HG03521 (cell line): ENCODE data around the gene GLIPR1L1.
A peak's percentile ranks its signal among the peaks of the same experiment; 100 is the strongest.
"Not testable (repeated sequence)": the region's sequence is repeated elsewhere in the genome, so short reads cannot be mapped to it uniquely, and the experiment has no call there.

ENCODE experiments used
- ATAC-seq: cut with Tn5 transposase; IDR thresholded peaks from one replicate; pipeline ENCODE4 v1.9.1; 2021; ENCODE audit warnings: mild to moderate bottlenecking, moderate library complexity; ENCODE audit not compliant: unreplicated experiment

The GLIPR1L1 gene, protein sequence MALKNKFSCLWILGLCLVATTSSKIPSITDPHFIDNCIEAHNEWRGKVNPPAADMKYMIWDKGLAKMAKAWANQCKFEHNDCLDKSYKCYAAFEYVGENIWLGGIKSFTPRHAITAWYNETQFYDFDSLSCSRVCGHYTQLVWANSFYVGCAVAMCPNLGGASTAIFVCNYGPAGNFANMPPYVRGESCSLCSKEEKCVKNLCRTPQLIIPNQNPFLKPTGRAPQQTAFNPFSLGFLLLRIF

GRCh38 chr12:75334384-75335030 is at the start of gene GLIPR1L1:
GLIPR1L1 (plus strand) TSS chr12:75334670; CDS start chr12:75334729, 59 bp downstream.
- ATAC-seq: peak; percentile 54

DNA sequence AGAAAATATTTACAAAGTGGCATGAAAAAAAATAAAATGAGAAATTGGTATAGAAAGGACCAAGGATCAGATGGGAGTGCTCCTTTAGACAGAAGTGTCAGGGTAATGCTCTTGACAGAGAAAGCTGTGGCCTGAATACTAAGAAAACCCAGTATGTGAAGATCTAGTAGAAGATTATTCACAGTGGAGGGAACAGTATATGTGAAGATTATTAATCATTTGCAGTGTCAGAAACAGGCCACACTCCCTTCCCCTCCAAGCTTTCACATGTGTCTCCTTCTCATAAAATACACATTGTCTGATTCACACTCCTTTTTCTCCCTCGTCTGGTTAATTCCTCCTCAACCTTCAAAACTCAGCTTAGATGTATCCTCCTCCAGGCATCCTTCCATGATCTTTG is 45.6 kb upstream of the GLIPR1L1 start:
- no peak for ATAC-seq

DNA sequence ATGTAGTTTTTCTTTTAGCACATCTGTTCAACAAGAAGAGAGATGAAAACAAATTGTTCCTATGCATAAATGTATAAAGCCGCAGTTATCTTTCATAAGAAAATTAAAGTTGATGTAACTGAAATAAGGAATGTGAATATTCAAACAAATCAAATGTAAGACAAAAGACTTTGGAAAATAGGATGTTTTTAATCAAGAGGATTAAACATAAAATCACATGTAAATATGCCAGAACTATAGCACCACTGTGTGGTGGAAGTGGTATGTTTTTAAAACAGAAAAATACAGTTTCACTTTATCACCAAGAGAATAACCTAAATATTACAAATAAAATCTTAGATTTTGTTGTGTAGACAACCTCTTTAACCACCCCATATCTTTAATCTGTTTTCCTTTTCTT is 44.7 kb upstream of the GLIPR1L1 start:
- ATAC-seq: no peak

- no peak for ATAC-seq
Observed at GRCh38 chr12:75291014-75291413, 43.5 kb upstream of the GLIPR1L1 start.

DNA sequence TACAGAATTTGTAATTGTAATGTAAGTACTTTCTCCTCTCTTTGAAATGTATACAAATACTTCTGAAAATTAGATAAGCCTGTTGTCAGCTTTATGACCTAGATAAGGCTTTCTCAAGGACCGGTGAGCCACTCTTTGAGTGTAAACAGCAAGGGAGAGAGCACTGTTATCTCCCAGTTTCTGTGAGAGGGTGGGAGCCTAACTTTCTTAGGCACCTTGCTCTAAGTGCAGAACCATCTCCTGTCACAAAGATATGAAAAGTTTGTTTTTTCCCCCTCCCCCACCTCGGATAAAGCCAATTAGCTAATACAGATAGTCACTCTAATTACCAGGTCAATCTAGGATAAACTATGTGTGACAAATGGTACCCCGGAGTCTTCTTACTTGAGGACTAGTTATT is 40.1 kb upstream of the GLIPR1L1 start:
- no peak for ATAC-seq

DNA sequence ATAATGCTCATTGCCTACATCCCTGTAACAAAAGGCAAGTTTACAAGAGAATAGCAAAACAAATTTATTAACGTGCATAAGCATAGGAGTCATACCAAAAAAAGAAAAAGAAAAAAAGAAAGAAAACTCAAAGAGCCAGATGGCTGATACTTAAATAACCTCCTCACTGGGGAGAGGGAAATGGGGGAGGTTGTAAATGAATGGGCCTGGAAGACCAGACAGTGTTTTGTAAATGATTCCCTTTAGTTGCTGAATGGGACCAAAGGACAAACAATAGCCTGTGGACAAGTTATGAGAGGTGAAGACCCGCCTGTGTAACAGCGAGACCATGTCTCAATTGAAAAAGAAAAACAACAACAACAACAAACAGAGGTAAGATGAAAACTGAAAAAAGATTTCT is 39.7 kb upstream of the GLIPR1L1 start:
- no peak for ATAC-seq

DNA sequence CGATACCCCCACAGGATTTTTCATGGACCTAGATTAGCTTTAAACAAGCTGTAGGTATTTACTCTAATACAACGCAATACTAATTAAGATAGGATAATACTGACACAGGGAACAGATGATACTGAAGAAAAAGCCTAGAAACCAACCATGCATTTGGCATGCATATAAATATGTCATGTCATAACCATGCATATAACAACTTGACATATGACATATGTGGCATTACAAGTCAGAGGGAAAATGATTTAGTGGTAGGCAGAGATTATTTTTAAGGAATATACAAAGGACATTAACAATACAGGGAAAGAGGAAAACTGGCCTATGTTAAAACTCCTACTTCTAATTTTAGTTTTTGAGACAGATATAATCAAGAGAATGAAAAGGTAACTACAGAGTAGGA is 32.2 kb upstream of the GLIPR1L1 start:
- ATAC-seq: no peak

DNA sequence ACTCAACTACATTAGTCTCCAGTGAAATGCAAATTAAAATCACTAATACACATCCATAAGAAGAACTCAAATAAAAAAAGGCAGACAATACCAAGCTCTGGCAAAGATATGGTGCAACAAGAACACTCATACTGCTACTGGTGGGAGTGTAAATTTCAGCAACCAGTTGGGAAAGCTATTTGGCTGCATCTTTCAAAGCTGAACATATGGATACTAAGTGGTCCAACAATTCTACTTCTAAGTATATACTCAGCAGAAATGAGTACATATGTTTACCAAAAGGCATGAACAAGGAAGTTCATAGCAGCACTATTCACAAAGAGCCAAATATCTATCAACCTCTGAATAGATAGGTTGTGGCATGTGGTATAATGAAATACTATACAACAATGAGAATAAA is 31.7 kb upstream of the GLIPR1L1 start:
- ATAC-seq: no peak

GRCh38 chr12:75305412-75306332 is 28.8 kb upstream of the GLIPR1L1 start:
- ATAC-seq: no peak

GRCh38 chr12:75308279-75308678 is 26.2 kb upstream of the GLIPR1L1 start:
- ATAC-seq: no peak

GRCh38 chr12:75311369-75311768 is 23.1 kb upstream of the GLIPR1L1 start:
- no peak for ATAC-seq

- no peak for ATAC-seq
Observed at GRCh38 chr12:75315518-75315917, 19.0 kb upstream of the GLIPR1L1 start.

DNA sequence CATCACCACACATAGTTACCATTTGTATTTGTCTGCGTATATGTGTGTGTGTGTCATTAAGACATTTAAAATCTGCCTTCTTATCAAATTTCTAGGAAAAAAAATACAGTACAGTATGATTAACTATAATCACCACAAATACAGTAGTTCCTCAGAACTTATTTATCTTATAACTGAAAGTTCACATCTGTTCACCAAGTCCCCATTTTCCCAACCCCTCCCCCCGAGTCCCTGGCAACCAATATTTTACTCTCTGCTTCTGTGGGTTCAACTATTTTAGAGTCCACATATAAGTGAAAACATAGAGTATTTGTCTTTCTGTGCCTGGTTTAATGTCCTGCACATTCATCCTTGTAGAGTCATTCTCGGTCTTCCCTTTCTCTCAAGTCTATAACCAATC is 16.7 kb upstream of the GLIPR1L1 start:
- ATAC-seq: no peak

DNA sequence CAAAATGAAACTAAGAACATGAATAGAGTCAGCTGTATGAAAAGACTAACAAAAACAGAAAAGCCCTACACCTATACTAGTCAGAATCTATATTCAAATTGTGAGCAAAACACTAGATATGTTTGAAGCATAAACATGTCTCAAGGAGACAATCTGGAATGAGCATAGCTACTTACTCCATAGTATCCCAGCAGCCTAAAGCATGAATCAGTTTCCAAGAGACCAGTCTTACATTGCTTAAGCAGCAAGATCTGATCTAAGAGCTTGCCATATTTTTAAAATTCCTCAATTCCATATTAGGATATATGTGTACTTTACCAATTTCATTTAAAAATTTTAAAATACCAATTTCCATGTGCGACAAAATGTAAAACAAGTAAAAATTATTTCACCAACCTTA is 12.0 kb upstream of the GLIPR1L1 start:
- ATAC-seq: no peak

- ATAC-seq: no peak
Observed at GRCh38 chr12:75323663-75324062, 10.8 kb upstream of the GLIPR1L1 start.

DNA sequence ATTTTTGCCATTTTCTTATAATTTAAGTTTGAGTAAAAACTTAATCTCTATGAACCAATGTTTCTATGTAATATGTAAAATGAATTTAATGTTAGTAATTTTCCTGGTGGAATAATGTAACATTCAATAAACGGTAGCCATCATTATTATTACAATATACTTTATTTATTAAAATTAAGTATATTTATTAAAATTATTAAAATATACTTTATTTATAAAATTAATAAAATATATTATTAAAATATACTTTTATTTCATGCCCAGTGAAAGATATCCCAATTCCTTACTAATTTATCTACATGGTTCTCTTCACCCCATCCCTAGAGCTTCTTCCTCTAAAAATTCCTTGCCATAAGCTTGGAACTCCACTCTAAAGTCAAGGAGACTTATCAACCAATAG is 6.8 kb upstream of the GLIPR1L1 start:
- no peak for ATAC-seq

DNA sequence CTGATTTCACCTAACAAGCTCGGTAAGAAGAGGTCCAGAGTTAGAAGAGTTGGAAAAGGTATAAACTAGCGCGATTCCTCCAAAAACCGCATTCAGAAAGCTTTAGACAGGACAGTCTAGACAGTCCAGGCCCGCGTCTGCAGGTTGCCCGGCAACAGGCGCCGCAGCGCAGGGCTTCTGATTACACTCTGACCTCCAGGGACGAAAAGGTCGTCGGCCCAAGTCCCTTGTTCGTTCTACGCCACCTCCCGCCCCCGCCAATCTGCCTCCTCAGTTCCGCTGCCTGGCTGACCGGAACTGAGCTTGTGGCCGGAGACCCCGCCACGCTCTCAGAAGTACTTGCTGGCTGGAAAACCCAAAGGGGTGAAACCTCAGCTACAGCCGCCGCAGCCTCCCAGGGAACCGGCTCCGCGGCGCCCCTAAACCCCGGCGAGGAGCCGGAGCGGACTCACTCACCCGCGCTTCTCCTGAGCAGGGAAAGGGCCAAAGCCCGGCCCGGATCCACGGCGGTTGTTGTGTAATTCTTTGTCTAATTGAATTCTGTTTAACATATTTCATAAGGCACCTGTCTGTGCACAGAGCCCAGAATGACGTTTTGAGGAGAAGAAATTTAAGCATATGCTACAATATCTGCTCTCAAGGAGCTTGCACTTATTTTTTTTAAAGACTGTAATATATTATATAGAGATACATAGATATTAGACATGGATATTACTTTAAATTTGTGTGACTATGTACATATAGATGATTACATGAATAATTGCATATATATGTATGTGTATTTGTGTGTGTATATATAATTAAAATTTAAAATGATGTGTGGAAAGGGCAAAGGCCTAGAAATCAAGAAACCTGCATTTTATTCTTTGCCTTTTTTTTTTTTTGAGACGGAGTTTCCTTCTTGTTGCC is 4.3 kb upstream of the GLIPR1L1 start, which contains the start of gene CAPS2:
Gene CAPS2, minus strand, starts transcription at position 407 of the 909 bp plus-strand sequence. CDS start 3,826 bp downstream, outside the sequence.
- peak; percentile 85 for ATAC-seq

DNA sequence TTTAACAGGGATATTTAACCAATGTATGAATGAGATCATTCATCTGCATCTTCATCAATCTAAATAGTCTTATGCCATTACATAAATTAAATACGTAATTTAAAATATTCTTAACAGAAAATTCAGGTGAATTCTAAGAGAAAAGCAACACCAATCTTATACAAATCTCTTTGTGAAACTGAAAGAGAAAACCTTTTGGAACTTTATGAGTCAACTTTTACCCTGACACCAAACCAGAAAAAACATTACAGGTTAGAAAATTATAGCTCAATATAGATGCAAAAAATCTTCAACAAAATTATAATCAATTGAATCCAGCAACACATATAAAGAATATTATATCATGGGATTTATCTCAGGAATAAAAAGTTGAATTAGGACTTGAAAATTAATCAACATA is 3.4 kb downstream of the GLIPR1L1 start:
- ATAC-seq: no peak

DNA sequence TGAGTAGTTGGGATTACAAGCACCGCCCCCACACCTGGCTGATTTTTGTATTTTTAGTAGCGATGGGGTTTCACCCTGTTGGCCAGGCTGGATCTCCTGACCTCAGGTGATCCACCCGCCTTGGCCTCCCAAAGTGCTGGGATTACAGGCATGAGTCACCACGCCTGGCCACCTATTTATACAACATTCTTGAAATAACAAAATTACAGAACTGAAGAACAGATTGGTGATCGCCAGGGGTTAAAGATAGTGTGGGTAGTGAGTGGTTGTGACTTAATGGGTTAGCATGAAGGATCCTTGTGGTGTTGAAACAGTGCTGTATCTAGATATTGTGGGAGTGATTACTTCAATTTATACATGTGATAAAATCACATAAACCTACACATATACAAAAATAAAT is 7.4 kb downstream of the GLIPR1L1 start:
- no peak for ATAC-seq

DNA sequence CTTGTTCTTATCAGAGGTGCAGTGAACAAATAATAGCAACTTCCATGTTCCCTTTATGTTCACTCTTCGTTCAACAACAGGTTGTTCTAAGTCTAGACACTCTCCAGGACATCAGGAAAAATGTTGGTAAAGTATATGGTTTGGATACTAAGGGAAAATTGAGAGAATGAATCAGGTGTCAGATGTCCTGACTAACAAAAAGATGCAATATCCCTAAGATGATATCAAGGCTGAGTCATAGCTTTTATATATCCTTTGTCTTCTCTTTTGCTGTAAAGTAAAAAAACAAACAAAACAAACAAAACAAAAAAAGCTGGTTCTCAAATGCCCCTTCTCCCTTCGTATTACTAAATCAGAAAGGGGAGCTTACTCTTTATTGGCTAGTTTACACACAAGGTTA is 11.1 kb downstream of the GLIPR1L1 start:
- no peak for ATAC-seq

GRCh38 chr12:75346215-75346614 is 11.7 kb downstream of the GLIPR1L1 start:
- not testable (repeated sequence) for ATAC-seq
